ENCODE measurements around the gene C1QTNF6.

Gene C1QTNF6

GRCh38 chr22:37139762-37140161 is 48.3 kb downstream of the C1QTNF6 start:
- no peak for DNase-seq

- no peak for DNase-seq
These were observed 49.0 kb downstream of the C1QTNF6 start for GRCh38 chr22:37138849-37139561.

- no peak for DNase-seq
These were observed 50.0 kb downstream of the C1QTNF6 start for GRCh38 chr22:37137903-37138665.

- no peak for DNase-seq
These were observed 50.9 kb downstream of the C1QTNF6 start for GRCh38 chr22:37137131-37137530.

- DNase-seq, result no peak
These were observed 53.0 kb downstream of the C1QTNF6 start for GRCh38 chr22:37135023-37135422.

GRCh38 chr22:37133304-37134018 is 54.6 kb downstream of the C1QTNF6 start:
- no peak for DNase-seq

GRCh38 chr22:37132773-37133172 is 55.3 kb downstream of the C1QTNF6 start:
- DNase-seq, result no peak

Measured in suppressor macrophage treated with lipopolysaccharide for 4 hours (primary cell).